ENCODE results near the gene KCNMA1. TPM values are rescaled to one million over a fixed set of nuclear protein-coding genes. Genes with fewer than 3 reads are reported as not detected.

The KCNMA1 gene
- total and polyA plus RNA-seq, 2 donors from 2014 or later = 4.2 to 8.9 TPM

DNA sequence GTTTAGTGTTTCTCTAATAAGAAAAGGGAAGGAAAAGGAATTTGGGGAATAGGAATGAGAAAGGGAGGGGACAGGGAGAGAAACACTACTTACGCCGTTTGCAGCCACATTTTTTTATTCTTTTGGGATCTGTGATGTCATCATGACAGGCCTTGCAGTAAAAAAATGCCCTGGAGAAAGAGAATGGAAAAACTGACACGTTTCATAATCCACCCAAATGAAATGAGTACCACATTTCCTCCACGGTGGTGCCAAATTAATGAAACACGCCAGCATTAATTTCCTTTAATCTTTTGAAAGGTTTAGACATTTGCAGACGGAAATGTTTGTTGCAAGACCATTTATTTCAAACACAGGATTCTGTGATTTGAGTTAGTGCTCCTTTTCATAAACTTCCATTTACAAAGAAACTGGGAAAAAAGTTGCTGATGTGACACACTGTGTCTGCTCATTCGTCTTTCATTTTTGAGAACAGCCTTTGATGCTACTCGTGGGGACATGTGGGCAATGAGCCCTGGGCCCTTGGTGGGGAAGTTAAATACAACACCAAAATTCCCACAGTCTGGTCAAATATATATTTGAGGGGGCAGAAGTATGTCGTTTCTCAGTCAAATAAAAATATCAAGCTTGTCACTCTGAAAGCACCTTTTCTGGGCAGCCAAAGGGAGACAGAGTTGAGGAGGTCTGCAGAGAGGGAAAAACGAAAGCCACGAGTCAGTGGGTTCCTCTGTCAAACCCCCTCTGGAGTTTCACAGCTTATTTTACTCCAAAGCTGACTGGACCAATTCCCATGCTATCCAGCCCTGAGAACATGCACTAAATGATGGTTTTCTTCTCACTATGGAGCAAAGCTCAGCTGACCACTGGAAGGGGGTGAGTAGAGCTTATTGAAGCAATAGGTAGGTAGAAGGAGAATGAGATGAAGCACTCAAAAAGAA lies 625.5 kb downstream of the KCNMA1 start:
- TF ChIP-seq, protein P1, sequence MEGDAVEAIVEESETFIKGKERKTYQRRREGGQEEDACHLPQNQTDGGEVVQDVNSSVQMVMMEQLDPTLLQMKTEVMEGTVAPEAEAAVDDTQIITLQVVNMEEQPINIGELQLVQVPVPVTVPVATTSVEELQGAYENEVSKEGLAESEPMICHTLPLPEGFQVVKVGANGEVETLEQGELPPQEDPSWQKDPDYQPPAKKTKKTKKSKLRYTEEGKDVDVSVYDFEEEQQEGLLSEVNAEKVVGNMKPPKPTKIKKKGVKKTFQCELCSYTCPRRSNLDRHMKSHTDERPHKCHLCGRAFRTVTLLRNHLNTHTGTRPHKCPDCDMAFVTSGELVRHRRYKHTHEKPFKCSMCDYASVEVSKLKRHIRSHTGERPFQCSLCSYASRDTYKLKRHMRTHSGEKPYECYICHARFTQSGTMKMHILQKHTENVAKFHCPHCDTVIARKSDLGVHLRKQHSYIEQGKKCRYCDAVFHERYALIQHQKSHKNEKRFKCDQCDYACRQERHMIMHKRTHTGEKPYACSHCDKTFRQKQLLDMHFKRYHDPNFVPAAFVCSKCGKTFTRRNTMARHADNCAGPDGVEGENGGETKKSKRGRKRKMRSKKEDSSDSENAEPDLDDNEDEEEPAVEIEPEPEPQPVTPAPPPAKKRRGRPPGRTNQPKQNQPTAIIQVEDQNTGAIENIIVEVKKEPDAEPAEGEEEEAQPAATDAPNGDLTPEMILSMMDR (IDR thresholded peaks at IDR 0.05; ENCODE audit: borderline replicate concordance, extremely low read depth, insufficient read depth) = no peak

DNA sequence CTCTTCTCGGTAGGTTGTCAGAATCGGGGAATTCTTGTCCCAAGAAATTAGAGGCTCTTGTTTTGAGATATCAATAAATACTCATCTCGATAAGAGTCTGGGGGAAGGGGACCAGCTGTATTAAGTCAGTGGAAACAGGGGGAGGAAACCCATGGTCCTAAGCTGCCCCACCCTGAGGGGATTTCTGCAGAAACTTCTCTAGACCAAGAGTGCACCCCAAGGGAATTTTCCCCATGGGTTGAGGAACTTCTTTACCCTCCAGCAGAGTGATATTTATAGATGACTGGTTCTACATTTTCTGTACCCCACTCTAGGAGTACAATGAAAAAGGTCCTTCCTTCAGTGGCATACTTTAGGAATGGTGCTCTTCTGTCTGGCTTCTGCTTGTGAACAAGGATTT lies 627.2 kb downstream of the KCNMA1 start:
- H3K27me3 ChIP-seq (ENCODE audit: control insufficient read depth, insufficient read depth, low read length) = no peaks in the 10 kb centered on the region
- H3K36me3 ChIP-seq (ENCODE audit: control insufficient read depth in 2 of 3, insufficient read depth in 3 of 3, low read length in 3 of 3) = no peaks in the 10 kb centered on the region
- no peaks in the 10 kb centered on the region for H3K9me3 ChIP-seq (ENCODE audit: control insufficient read depth in 2 of 3, insufficient read depth in 1 of 3, low read length in 3 of 3)
- H3K9ac ChIP-seq (ENCODE audit: low read length in 3 of 3) = no peak overlapping the region
- FAIRE-seq (no peak), DNase-seq (no peak)
- TF ChIP-seq, protein P1 (IDR thresholded peaks at IDR 0.05; ENCODE audit: borderline replicate concordance, extremely low read depth, insufficient read depth) = no peak
- H3K4me1 ChIP-seq (ENCODE audit: control insufficient read depth in 2 of 3, insufficient read depth in 2 of 3, low read depth in 1 of 3, low read length in 3 of 3) = no peaks in the 10 kb centered on the region
- intact Hi-C loops (cut with DNase I) = no loop called here
- no peak overlapping the region for H3K4me3 ChIP-seq (ENCODE audit: low read length in 3 of 3)
- no peak overlapping the region for H3K27ac ChIP-seq (ENCODE audit: low read depth in 2 of 2, low read length in 2 of 2)

More for the DNA sequence above, 625.5 kb downstream of the KCNMA1 start:
- H3K4me3 ChIP-seq (ENCODE audit: low read length in 3 of 3) = no peak overlapping the region
- no peak for FAIRE-seq
- H3K9ac ChIP-seq (ENCODE audit: low read length in 3 of 3) = no peak overlapping the region
- H3K9me3 ChIP-seq (ENCODE audit: control insufficient read depth in 2 of 3, insufficient read depth in 1 of 3, low read length in 3 of 3) = no peaks in the 10 kb centered on the region
- DNase-seq = no peak
- intact Hi-C loops (cut with DNase I) = no loop called here
- H3K27ac ChIP-seq (ENCODE audit: low read depth in 2 of 2, low read length in 2 of 2) = no peak overlapping the region
- no peaks in the 10 kb centered on the region for H3K36me3 ChIP-seq (ENCODE audit: control insufficient read depth in 2 of 3, insufficient read depth in 3 of 3, low read length in 3 of 3)
- H3K4me1 ChIP-seq (ENCODE audit: control insufficient read depth in 2 of 3, insufficient read depth in 2 of 3, low read depth in 1 of 3, low read length in 3 of 3) = no peaks in the 10 kb centered on the region
- H3K27me3 ChIP-seq (ENCODE audit: control insufficient read depth, insufficient read depth, low read length) = no peaks in the 10 kb centered on the region

DNA sequence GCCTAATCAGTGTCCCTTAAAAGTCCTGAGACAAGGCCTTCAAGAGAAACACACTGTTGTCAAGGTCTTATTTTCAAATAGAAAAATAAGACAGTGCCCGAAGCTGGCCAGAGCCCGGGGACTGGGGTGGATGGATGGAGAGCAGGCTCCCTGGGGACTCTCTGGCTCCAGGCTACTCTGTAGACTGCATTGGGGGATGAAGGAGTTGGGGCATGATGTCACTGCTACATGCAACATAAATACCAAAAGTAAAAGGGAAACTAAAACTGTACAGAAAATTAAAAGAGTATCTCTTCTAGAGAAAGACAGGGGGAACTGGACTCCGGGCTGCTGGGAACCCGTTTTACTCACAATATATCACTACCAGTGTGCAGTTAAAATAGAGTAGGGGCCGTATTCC lies 629.8 kb downstream of the KCNMA1 start:
- FAIRE-seq = no peak
- Histone ChIP-seq H3K9ac (ENCODE audit: low read length in 3 of 3) (no peak overlapping the region), H3K4me3 (ENCODE audit: low read length in 3 of 3) (no peak overlapping the region), H3K27ac (ENCODE audit: low read depth in 2 of 2, low read length in 2 of 2) (no peak overlapping the region), H3K27me3 (ENCODE audit: control insufficient read depth, insufficient read depth, low read length) (no peaks in the 10 kb centered on the region), H3K4me1 (ENCODE audit: control insufficient read depth in 2 of 3, insufficient read depth in 2 of 3, low read depth in 1 of 3, low read length in 3 of 3) (peaks cover 0 to 2% (median 0%) of the 10 kb centered on the region in 3 donors), H3K9me3 (ENCODE audit: control insufficient read depth in 2 of 3, insufficient read depth in 1 of 3, low read length in 3 of 3) (no peaks in the 10 kb centered on the region), H3K36me3 (ENCODE audit: control insufficient read depth in 2 of 3, insufficient read depth in 3 of 3, low read length in 3 of 3) (no peaks in the 10 kb centered on the region)
- no peak for DNase-seq
- intact Hi-C loops (cut with DNase I) = no loop called here
- TF ChIP-seq, protein P1 (IDR thresholded peaks at IDR 0.05; ENCODE audit: borderline replicate concordance, extremely low read depth, insufficient read depth) = no peak

Data from kidney (tissue), 14 donors.